GM04503 (cell line): Measurements from ENCODE around the gene PDE7B.

Experiments
- DNase-seq: peaks from one replicate; pipeline ENCODE4 v3.0.0-alpha.2; 2012; ENCODE audit warnings: low read depth

PDE7B gene

GRCh38 chr6:135851442-135852271, at the start of gene PDE7B:
TSS of gene PDE7B (plus strand) at chr6:135851701.
- peak; percentile 95 for DNase-seq

- no peak for DNase-seq
Measured at GRCh38 chr6:135801755-135802465, 49.6 kb upstream of the PDE7B start.

- no peak for DNase-seq
Measured at GRCh38 chr6:135810486-135810885, 41.0 kb upstream of the PDE7B start.

GRCh38 chr6:135811170-135811569, 40.3 kb upstream of the PDE7B start:
- DNase-seq = no peak

- no peak for DNase-seq
Measured at GRCh38 chr6:135811644-135812526, 39.6 kb upstream of the PDE7B start.

- no peak for DNase-seq
Measured at GRCh38 chr6:135813401-135813800, 38.1 kb upstream of the PDE7B start.

- no peak for DNase-seq
Measured at GRCh38 chr6:135814043-135814442, 37.5 kb upstream of the PDE7B start.

- no peak for DNase-seq
Measured at GRCh38 chr6:135815216-135815615, 36.3 kb upstream of the PDE7B start.

- no peak for DNase-seq
Measured at GRCh38 chr6:135817035-135817434, 34.5 kb upstream of the PDE7B start.

GRCh38 chr6:135819665-135820064, 31.8 kb upstream of the PDE7B start:
- DNase-seq = no peak

- DNase-seq = no peak
Measured at GRCh38 chr6:135820340-135820739, 31.2 kb upstream of the PDE7B start.

- DNase-seq = peak; percentile 3
Measured at GRCh38 chr6:135823851-135824250, 27.6 kb upstream of the PDE7B start.

- no peak for DNase-seq
Measured at GRCh38 chr6:135826236-135826804, 25.2 kb upstream of the PDE7B start.

- DNase-seq = no peak
Measured at GRCh38 chr6:135828021-135828420, 23.5 kb upstream of the PDE7B start.

GRCh38 chr6:135830452-135830881, 21.0 kb upstream of the PDE7B start:
- no peak for DNase-seq

GRCh38 chr6:135831016-135831415, 20.5 kb upstream of the PDE7B start:
- DNase-seq = no peak

GRCh38 chr6:135832166-135832565, 19.3 kb upstream of the PDE7B start:
- no peak for DNase-seq

- no peak for DNase-seq
Measured at GRCh38 chr6:135833771-135834170, 17.7 kb upstream of the PDE7B start.

- DNase-seq = no peak
Measured at GRCh38 chr6:135837735-135838449, 13.6 kb upstream of the PDE7B start.

GRCh38 chr6:135839121-135839520, 12.4 kb upstream of the PDE7B start:
- DNase-seq = no peak
